HCEC 1CT (cell line): ENCODE measurements around the gene SYCP2.
A peak's percentile ranks its signal among the peaks of the same experiment; 100 is the strongest.

ENCODE experiments used
- DNase-seq: peaks from one replicate; pipeline ENCODE4 v3.0.0-alpha.2; 2017

SYCP2 gene

GRCh38 chr20:59944726-59945125 lies 11.3 kb upstream of the SYCP2 start:
- DNase-seq: no peak

GRCh38 chr20:59942245-59942644 lies 8.8 kb upstream of the SYCP2 start:
- no peak for DNase-seq

- no peak for DNase-seq
These were observed 7.5 kb upstream of the SYCP2 start for GRCh38 chr20:59940956-59941294.

DNA sequence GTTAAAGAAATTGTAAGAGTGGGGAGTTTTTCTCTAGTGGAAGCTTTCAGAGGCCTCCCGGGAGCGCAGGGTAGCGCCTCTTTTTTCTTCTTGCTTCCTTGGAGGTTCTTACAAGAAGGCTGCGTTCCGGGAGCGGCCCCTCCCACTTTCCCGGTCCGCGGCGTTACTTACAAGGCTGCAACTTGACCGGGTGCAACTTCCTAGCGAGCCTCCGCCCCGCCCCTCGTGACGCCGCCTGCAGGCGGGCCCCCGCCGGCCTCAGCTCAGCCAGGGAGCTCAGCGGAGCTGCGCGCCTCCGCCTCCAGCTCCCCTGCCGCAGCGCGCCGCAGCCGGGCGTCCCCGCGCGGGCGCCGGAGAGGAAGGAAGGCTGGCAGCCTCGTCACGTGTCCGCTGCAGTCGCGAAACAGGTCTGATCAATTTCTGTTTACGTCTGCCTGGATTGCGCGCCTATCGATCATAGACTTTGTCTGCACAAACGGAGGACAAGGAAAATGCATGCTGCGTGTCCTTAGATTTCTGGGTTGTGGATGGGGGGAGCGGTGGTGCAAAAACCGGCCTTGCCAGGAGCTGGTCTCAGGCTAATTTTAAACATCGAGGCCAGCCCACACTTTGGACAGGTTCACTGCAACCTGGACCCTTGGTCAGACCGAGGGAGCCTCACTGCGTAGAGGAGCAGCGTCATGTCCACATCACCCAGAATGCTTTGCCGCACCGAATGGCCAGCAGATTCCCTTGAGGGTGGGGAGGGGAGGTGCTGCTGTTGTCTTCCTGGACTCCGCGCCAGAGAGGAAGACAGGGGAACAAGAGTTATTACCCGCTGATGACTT lies 6.9 kb upstream of the SYCP2 start, which contains the start of the genes FAM217B and PPP1R3D:
TSS of gene FAM217B (plus strand) at position 261 of the 827 bp plus-strand sequence. CDS start 3,555 bp downstream, outside the sequence.
TSS of gene PPP1R3D (minus strand) at position 177 of the 827 bp plus-strand sequence. CDS start 374 bp downstream, outside the sequence.
- peak; percentile 95 for DNase-seq

GRCh38 chr20:59939879-59940128 lies 6.4 kb upstream of the SYCP2 start:
- DNase-seq: no peak

DNA sequence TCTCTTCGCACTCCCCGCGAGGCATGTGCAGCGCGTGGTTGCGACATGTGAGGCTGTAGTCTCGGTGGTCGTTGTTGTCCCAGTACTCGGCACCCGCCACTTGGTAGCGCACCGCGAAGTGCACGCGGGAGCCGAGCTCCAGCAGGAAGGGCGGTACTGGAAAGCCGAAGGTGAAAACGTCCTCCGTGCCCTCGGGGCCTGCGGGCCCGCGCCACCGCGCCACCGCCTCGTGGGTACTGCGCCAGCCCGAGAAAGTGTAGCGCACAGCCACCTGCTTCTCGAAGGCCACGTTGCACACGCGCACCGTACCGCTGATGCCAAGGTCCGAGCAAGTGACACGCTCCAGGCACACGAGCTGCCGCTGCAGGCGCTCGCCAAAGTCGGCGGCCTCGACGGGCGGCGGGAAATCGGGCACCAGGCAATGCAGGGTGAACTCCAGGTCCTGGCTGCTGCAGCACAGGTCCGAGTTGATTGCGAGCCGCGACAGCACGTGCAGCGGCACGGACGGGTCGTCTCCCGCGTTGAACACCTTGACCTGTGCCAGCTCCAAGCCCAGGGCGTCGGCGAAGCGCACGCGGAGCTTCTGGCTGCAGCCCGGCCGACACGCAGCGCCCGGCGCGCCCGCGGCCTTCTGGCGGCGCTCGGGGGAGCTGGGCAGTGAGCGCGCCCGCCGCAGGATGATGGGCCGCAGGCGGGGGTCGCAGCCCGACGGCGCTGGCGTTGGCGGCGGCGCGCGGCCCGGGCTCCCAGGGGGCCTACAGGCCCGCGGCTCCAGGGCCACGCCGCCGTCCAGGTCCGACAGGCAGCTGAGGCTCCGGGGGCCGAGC lies 5.8 kb upstream of the SYCP2 start:
- DNase-seq: peak; percentile 17

- DNase-seq: no peak
These were observed 5.2 kb upstream of the SYCP2 start for GRCh38 chr20:59938696-59939051.

- DNase-seq: peak; percentile 47
These were observed 4.8 kb upstream of the SYCP2 start for GRCh38 chr20:59938221-59938620.

- DNase-seq: no peak
These were observed 3.7 kb upstream of the SYCP2 start for GRCh38 chr20:59937150-59937549.

- no peak for DNase-seq
These were observed 3.0 kb upstream of the SYCP2 start for GRCh38 chr20:59936409-59936808.

GRCh38 chr20:59935457-59936185 lies 2.2 kb upstream of the SYCP2 start:
- DNase-seq: no peak

DNA sequence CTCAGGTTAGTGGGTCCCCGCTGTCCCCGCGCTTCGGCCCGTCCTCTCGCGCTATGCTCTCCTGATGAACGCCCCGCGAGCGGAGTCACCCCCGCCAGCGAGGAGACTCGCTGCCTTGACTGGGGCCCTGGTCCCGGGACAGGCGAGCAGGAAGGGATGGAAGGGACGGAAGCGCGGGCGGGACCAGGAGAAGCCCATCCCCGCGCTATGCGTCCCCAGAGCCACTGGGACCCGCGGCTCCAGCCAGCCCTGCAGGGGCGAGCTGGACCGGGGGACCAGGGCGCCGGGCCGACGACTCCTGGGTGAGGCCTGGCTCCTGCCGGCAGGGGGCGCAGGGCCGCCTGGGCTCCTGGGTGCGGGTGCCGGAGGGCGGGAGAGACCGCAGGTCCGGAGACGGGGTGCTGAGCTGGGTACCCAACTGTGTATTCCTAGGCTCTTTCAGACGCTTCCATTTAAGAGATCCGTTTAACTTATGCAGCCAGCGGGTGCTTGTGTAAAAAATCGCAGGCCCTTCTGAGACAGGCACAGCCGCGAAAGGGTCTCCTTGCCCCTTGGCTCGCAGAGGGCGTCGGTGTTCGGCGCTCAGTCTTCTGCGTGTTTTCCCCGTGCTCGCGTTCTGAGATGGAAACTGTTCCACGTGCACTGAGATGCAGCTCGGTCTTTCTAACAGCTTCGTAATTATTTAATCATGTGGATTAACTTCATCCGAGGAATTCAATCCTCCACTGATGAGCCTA lies 580 bp upstream of the SYCP2 start:
- peak; percentile 46 for DNase-seq

- no peak for DNase-seq
These were observed 681 bp downstream of the SYCP2 start for GRCh38 chr20:59932616-59933295.

DNA sequence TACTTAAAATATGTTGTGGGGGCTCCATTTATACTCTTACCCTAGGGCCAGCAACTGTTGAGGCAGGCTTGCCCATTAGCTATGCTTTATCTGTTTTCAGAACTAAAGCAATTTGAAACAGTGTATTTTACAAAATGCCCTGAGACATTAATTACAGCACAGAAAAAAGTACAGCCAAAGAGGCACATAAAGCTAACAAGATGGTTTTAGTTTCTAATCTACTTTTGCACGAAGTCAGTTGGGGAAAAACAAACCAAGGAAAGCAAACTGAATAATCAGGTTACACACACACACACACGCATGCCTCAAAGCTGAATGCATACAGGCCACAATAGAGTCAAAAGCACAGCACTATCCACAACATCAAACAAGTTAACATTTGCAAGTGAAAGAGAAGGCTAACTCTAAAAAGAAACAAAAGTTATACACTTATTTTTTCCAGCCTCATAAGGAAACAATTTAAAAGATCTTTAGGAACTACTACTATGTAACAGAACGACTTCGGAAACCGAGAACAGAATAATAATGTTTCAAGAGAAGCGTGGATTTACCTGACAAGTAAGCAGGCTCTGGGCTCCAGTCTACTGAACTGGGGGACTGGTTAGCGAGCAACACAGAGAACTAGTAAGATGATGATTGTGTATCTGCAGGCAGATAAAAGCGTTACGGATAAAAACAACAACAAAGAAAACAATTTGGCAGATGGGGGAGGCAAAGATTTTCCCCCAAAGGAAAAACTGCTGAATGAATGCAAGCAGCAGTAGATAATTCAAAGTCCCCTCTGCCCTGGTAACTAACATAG lies 1.7 kb downstream of the SYCP2 start:
- no peak for DNase-seq

DNA sequence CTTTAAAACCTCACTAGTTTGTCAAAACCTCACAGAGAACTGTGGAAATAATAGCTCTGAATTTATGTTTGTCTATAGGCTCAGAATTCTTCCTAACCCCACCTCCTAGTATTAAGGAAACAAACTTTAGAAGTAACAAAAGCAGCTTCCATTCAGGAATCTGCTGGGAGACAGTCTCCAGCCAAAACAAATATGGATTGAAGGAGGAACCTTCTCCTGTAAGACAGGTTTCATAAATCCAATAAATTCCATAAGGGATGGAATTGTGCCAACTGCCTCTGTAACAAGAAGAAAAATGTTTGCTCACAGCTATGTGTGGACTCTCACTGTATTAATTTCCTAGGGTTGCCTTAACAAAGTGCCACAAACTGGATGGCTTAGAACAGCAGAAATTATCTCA lies 7.5 kb downstream of the SYCP2 start:
- DNase-seq: no peak

GRCh38 chr20:59925359-59925758 lies 8.1 kb downstream of the SYCP2 start:
- DNase-seq: no peak

DNA sequence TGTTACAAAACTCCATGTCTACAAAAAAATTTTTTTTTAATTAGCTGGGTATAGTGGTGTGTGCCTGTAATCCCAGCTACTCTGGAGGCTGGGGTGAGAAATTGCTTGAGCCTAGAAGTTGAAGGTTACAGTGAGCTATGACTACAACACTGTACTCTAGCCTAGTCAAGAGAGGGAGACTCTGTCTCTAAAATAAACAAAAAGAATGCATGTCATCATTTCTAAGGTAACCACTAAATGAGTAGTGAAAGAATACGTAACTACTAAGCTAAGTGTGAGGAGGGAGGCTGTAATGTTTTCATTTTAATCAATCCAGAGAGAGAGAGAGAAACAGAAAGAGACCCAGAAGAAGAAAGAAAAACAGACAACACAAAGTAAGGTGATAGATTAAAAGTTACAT lies 9.9 kb downstream of the SYCP2 start:
- no peak for DNase-seq

DNA sequence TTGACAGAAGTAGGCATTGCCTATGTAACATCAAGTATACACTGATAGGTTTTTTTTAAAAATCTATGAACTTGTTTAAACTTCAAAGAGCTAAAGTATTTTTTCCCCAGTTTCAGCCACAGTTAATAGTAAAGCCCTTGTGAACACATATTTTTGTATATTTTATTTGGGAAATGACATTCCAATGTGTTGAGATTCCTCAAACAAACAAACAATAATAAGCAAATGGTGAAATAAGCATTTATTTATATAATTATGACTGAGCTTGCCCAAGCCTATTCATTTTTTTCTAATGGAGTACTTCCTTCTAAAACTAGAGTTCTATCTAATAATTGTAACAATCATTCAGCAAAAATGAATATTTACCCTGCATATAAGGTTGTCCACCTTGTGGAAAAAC lies 12.5 kb downstream of the SYCP2 start:
- no peak for DNase-seq

- DNase-seq: no peak
These were observed 20.8 kb downstream of the SYCP2 start for GRCh38 chr20:59912609-59913008.

DNA sequence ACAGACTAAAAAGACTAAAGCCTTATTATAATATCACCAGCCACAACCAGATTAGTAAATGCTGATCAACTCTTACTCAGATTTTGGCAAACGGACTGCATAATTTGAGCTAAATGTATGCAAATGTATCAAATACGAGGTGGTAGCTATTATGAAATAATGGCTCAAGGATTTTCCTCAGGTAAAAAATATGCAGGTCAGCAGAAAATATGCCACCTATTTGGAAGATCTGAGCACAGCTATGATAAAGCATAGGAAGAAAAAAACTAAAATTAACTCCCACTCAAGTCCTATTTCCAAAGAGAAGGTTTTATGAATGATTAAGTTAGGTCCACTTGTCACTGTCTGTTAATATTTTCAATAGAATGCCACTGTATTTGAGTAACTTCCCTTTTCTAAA lies 22.4 kb downstream of the SYCP2 start:
- no peak for DNase-seq

GRCh38 chr20:59908855-59909254 lies 24.6 kb downstream of the SYCP2 start:
- no peak for DNase-seq

DNA sequence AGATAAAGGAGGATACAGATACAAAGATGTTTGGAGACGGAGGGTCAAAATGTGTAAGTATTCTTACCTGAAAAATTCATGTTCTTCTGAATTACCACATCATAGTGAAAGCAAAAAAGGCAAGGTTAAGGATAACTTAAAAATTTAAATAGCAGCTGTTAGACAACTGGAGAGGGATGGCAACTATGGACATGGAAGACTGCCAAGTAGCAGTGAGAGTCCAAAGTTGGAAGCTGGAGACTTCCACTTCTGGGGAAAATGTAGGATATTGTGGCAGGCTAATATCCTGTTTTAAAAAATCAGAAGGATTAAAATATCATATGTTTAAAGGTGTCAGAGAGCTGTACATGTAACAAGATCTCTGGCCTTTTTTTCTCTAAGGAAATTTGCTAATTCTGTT lies 29.8 kb downstream of the SYCP2 start:
- no peak for DNase-seq
